ENCODE measurements around the gene SCFD2. TPM values are rescaled to one million over a fixed set of nuclear protein-coding genes. Genes with fewer than 3 reads are reported as not detected.
A peak's percentile ranks its signal among the peaks of the same experiment; 100 is the strongest.

Gene SCFD2
- polyA plus RNA-seq, 1 donor = 13.9 TPM

GRCh38 chr4:52824603-52825459 is 541.0 kb downstream of the SCFD2 start:
- DNase-seq = peak; percentile 83

DNA sequence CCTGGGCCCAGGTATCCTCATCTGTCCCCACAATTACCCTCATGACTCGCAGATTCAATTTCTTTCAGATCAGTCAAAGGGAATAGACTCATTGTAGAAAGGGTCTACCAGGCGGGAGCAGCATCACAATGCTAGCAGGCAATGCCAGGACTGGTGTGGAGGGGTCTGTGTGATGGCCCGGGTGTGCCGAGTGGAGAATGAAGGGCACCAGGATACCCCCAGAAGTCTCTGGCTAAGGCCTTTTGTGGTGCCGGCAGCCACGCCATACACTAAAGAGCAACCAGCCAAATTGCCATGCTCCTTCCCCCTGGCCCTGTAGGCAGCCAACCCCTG is 541.6 kb downstream of the SCFD2 start:
- no peak for DNase-seq

GRCh38 chr4:52823702-52824092 is 542.2 kb downstream of the SCFD2 start:
- DNase-seq = no peak

Other genes with a start within 250 kb of the SCFD2 start
- gene FIP1L1, start 11.6 kb upstream of the SCFD2 start, polyA plus RNA-seq (ENCODE audit: insufficient read length) = 113 TPM
- gene LNX1, start 225.4 kb upstream of the SCFD2 start, polyA plus RNA-seq (ENCODE audit: insufficient read length) = 14.3 TPM